NCI-H345 treated with DMSO at 0.1 percent for 48 hours (cell line): Measurements from ENCODE around the gene KRTAP5-6.
"Not testable (repeated sequence)": the region's sequence is repeated elsewhere in the genome, so short reads cannot be mapped to it uniquely, and the experiment has no call there.

Source experiments
- DNase-seq: peaks from one replicate; lab custom pipeline; 2025; ENCODE audit not compliant: unreplicated experiment; lab: John Stamatoyannopoulos, UW

Gene KRTAP5-6

DNA sequence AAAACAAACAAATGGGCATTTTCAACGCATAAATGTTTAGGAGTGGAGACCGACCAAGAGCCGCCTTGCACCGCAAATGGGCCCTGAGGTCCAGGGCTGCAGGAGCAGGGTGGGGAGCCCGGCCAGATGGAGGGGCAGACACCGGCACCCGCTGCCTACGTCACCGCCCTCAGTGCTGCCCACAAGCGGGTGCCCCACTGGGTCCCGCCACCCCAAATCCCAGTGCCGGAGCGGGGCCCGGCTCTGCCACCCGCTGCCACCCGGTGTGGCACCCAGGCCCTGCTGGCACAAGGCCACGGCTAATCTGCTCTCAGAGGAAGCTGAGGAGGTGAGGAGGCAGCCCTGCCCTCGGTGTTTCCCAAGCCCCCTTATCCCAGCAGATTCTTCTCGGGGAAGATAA, 13.8 kb upstream of the KRTAP5-6 start:
- not testable (repeated sequence) for DNase-seq

DNA sequence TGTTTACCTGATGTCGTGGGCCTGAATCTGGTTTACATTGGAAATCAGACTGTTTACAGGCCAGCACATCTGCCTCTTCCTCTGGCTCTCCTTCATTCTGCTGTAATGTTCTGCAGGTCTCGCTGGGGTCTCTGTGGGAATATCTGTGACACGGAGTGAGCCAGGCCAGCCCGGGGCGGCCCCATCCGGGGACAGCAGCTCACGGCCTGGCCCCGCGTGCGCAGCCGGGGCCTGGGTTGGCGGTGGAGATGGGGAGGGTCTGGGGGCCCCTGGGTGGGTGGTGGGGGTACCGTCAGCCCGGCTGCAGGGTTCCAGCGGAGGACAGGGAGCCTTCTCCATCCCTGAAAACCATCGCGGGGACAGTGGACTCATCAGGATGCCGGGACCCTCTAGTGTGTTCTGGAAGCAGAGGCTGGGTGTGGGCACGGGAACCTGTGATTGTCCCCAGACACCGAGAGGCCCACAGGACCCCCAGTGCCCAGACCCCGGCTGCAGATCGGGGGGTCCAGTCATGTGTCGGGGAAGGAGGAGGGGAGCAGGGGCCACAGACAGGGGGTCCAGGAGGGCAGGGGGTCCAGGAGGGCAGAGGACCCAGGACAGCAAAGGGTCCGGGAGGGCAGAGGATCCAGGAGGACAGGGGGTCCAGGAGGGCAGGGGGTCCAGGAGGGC, 13.0 kb upstream of the KRTAP5-6 start:
- DNase-seq, result not testable (repeated sequence)

DNA sequence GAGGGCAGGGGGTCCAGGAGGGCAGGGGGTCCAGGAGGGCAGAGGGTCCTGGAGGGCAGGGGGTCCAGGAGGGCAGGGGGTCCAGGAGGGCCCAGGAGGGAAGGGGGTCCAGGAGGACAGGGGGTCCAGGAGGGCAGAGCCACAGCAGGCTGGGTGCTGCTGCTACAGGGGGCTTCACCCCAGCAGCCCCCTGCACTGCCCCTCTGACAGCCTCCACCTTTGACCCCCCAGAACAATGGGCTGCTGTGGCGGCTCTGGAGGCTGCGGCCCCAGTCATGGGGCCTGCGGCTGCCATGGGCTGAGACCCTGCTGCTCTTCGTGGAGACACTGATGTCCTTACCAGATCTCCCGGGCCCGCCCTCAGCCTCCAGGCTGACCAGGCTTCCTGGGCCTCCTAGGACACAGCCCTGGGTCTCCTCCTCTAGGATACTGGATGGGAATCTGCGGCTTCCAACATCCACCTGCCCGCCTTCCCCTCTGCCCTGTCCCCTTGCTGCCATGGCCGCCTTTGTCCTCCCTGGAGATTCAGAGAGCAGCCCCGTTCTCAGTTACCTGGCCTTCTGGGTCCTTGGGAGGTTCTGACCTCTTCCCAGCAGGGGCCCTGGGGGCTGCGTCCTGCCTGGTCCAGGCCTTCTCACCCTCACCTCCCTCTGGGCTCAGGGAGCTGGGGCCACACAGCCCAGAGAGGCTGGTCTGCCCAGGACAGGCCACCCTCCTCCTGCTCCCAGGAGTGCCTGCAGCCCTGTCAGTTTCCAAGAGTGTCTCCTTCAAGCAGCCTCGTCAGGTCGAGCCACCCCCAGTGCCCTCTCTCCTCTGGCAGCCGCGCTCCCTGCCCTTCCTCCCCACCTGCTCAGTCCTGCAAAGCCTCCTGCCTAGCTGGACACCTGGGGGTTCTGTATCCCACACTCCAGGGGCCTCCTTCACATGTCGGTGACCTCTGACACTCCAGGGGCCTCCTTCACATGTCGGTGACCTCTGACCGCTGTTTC, 11.8 kb upstream of the KRTAP5-6 start:
- DNase-seq, result not testable (repeated sequence)

DNA sequence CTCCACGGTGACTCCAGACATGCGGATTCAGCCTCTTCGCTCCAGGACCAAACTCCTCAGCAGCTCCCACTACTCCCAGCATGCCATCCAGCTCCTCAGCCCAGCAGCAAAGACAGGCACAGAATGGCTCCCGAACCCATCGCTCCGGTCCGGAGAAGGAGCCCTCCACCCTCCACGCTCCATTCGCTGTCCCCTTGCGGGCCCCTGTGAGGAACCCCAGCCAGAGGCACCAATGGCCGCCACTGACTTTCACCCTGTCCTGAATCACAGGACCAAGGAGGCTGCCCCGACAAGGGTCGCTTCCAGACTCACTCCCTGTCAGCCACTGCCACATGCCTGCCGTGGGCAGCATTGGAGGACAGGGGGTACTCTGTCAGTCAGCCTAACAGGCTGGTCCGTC, 10.8 kb upstream of the KRTAP5-6 start:
- not testable (repeated sequence) for DNase-seq

DNA sequence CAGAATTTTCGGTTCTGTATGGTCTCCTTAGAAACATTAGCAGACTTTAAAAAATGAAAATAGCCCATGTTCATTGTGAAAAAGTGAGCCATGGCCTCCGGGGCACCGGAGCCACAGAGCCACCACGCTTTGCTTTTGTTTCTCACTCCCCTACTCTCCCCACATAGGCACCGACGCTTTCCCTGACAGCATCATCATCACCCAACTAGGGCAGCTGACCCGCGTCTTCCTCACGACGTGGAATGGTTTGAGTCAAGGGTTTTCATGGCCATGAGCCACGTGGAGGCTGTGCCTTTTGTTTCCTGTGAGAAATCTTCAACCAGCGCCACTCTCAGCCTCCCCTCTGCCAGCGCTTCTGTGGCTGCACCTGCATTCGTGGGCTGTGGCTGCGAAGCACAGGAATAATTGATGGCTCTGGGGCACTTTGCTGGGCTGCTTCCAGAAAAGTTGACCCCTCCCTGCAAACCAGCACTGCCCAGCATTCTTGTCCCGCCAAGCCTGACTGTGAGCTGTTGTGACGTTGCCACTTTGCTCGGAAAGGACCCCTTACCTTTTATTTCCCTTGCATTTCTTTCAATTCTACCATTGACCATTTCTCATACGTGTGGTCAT, 8.6 kb upstream of the KRTAP5-6 start:
- not testable (repeated sequence) for DNase-seq

DNA sequence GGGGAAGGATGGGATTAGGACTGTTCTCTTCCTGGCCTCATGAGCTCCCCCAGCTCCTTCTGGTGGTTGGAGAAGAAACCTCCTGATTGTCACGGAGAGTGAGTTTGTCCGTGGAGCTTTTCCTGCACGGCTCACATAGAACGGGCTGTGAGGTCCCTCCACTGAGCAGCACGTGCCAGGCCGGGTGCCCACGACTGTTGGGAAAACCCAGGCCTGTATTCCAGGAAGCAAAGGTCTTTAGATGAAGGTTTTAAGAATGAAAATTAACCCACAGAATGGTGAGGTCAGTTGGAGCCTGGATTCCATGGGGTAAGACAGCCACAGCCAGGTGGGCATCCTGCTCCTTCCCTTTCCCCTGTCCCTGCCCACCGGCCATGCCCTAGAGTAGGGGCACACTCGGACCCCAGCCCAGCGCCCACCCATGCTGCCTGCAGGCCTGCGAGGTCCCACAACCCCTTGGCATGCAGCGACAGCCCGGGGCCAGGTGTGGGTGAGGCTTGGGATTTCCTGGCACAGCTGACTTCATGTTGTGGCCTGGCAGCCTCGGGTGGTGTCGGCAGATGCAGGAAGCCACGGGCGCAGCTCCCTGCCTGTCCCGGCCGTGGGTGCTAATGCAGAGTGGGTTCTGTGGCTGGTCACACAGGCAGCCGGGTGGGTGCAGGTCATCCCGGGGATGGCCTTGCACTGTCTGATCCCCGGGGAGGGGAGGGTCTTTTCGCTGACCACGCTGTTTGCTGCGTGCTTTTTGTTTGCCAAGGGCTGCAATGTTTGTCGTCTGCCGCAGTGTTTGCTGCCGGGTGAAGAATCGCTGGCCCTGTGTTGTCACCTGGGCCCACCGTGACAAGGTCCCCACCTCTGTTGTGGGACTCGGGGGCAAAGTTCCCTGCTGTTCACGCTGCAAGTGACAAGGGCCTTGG, 7.5 kb upstream of the KRTAP5-6 start:
- DNase-seq, result not testable (repeated sequence)

DNA sequence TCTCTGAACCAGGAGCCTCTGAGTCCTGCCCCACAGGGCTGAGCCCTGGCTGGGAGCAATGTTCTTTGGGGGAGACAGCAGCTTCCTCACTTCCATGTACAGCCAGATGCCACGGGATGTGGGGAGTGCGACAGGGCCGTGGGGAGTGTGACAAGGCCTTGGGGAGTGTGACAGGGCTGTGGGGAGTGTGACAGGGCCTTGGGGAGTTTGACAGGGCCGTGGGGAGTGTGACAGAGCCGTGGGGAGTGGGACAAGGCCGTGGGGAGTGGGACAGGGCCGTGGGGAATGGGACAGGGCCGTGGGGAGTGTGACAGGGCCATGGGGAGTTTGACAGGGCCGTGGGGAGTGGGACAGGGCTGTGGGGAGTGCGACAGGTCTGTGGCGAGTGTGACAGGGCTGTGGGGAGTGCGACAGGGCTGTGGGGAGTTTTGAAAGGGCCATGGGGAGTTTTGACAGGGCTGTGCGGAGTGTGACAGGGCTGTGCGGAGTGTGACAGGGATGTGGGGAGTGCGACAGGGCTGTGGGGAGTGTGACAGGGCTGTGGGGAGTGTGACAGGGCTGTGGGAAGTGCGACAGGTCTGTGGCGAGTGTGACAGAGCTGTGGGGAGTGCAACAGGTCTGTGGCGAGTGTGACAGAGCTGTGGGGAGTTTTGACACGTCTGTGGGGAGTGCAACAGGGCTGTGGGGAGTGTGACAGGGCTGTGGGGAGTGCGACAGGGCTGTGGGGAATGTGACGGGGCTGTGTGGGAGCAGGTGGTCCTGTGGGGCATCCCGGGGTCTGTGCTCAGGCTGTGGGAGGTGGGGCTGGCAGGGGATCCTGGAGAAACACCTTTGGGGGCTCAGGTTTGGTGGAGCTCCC, 6.6 kb upstream of the KRTAP5-6 start:
- DNase-seq, result no peak

DNA sequence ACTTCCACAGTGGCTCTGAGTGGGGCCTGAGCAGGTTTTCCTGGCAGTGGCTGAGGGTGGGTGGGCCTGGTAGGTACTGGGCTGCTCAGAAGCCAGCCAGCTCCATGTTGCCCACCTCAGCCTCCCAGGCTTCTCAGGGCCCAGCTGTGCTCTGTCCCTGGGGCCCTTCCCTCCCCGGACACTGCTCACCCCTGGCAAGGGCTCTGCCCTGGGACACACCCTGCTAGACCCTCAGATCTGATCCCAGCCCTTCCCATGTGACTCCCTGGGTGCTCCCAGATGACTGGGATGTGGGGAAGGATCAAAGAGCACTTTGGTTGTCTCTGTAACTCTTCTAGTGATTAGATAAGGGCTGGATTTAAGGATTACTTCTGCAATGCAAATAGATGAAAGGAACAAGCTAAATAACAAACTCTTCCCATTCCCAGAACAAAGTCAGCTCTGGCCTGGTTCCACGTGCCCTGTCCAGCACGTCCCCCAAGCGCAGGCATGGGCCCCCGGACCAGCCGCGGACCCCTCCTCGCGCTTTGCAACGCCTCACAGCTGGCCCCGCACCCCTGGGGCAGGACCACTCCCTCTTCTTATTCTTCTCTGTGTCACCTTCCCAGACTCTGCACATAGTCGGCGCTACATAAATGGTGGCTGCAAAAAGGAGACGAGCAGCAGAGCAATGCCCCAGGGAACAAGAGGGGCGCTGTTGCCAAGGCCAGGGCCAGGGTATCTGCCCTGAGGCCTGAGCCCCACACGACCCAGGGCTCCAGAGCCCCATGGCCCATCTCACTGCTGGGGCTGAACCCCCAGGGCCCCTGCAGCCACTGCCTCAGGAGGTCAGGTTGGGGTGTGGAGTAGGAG, 5.7 kb upstream of the KRTAP5-6 start:
- DNase-seq, result no peak

DNA sequence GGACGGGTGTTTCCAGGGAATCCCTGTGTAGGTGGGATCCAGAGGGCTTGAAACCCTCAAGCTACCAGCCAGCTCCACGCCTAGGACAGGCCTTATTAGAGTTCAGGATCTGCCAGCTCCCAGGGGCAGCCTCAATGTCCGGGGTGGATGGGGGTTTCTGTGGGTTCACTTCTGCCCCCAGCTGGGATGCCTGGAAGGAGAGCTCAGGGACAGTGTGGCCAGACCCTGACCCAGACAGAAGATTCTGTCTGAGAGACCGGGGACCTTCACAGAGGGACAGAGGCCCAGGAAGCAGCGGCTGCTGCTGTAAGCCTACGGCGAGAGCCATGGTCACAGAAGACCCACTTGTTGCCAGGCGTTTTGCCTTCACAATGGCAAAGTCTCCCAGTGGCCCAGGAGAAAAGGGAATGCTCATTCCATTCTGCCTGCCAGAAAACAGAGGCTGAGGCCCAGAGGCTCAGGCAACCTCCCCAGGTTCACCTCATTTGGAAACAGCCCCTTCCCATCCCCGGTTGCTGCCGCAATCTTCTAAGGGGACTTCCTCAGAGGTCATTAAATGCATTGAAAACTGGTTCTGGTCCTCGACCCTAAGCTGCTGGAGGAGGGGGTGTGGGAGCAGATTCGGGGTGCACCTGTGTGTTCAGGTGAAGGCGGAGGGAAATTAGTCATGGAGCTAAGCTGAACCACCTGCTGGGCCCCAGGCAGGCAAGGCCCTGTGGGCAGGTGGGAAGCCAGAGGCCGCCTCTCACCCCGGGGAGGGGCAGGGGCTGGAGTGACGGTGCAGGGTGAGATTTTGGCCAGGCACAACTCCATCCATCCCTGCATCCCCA, 4.9 kb upstream of the KRTAP5-6 start:
- no peak for DNase-seq

DNA sequence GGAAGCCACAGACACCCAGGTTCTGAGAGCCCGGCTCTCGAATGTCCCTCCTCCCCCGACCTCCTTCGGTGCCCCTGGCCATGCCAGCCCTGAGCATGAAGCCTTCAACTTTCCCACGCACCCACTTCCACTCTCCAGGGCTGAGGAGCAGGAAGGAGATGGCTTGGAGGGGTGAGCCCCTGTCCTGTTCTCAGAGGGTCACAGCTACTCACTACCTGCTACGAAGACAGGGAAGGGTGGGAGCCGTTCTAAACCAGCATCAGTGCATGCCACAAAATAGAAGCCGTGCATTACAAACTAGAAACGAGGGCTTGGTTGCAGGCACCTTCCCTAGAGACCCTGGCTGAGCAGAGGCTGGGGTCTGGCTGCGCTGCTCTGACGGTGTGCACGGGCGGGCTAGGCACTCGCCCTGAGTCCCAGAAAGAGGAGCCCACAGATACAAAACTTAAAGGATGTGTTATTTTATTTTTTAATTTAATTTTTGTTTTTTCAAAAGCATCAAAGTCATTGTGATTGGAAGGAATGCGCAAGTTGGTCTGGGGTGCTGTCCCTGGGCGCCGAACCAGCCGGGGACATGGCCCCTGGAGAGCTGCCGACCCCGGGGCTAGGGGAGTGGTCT, 4.2 kb upstream of the KRTAP5-6 start:
- no peak for DNase-seq

DNA sequence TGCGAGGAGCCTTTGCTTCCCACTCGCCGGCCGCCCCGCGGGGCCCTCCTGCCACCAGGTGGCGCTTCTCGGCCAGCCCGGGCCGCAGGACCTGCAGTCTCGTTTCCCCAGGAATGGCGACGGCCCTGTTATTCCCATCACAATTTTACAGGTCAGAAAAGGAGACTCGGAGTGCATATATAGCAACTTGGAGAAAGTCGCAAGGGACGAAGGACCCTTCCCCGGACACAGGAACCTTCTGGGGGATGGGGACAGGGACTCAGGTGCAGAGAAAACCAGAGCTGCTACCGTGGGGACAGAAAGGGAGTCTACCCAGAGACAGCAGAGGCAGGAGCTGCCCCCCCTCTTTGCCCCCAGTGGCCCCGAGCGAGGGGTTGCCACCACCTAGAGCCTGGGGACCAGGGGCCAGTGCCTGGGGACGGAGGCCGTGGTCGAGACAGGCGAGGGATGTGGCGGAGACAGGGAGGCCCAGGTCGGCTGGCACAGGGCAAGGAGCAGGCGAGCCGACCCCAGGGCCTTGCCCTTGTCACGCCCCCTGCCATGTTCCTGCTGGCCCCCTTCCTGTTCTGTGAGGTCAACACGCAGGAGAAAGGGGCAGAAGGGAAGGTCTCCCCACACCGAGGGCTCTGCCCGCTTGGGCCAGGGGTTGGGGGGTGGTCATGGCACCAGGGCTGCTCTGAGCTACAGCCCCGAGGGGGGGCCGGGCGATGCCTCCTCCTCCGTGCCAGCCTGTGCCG, 3.5 kb upstream of the KRTAP5-6 start:
- peak; percentile 72 for DNase-seq

DNA sequence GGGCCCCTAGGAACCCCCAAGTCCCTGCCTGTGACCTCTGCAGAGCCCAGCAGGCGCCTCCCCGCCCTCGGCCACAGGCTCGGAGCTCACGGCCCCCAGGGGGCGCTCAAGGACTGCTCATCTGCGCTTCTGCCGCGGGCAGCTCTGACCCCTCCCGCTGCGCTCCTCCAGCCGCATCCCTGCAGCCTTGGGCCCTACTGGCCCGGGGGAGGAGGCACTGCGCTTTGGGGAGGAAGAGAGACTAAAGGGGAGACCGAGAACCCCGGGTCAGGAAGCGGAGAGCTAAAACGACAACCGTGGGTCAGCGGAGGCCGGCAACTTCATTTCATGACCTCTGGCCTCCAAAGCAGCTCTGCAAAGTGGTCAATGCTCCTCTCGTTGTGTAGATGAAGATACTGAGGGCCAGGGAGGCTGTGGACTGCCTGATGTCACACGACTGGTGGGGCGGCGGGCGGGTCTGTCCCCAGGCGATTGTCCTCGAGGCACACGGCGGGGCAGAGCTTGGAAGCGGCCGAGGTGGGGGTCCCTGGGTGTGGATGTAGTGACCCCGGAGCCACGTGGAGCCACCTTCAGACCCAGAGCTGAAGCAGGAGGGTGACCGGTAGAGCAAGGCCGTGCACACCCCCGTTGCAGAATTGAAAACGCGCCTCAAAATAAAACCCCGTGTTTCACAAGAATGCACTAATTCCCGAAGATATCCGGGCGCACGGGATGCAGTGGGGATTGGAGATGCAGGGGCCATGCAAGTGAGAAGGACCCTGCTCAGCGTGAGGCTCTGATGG, 2.7 kb upstream of the KRTAP5-6 start:
- DNase-seq, result peak; percentile 75

DNA sequence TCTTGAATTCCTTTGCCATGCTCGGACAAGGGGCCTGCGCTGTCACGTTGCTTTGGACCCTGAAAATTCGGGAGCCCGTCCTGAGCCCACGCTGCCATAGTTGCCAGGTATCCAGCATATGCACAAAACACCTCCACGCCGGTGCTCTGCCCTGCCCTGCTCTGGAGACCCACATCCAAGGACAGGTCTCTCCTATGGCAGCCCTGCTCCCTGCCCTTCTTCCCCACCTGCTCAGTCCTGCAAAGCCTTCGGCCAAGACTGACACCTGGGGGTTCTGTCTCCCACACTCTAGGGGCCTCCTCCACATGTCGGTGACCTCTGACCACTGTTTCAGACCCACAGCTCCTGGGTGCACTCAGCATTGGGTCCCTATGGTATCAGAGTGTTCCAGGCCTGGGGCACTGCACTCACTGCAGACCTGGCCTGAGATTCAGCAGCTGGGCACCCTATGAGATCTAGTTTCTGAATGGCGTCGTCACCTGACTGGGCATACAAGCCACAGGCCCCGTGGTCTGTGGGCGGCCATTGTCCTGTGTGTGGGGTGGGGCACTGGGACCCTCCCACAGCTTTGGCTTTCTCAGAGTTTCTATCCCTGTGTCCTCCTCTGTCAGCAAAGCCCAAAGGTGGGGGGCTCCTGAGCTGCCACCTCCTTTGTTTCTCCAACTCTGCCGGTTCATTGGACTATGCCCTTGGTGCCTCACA, 2.0 kb upstream of the KRTAP5-6 start:
- DNase-seq, result no peak

DNA sequence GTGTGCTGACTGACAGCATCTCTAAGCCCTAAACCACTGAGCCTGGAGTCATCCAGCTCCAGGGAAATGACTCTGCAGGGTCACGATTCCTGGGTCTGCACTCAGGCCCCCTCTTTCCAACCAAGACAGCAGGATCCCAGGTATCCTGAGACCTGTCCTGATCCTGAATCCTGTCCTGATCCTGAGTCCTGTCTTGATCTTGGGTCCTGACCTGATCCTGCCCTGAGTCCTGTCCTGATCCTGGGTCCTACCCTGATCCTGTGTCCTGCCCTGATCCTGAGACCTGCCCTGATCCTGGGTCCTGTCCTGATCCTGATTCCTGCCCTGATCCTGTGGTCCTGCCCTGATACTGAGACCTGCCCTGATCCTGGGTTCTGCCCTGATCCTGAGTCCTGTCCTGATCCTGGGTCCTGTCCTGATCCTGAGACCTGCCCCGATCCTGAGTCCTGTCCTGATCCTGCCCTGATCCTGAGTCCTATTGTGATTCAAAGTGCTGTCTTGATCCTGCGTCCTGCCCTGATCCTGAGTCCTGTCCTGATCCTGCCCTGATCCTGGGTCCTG, 1.4 kb upstream of the KRTAP5-6 start:
- DNase-seq, result no peak

DNA sequence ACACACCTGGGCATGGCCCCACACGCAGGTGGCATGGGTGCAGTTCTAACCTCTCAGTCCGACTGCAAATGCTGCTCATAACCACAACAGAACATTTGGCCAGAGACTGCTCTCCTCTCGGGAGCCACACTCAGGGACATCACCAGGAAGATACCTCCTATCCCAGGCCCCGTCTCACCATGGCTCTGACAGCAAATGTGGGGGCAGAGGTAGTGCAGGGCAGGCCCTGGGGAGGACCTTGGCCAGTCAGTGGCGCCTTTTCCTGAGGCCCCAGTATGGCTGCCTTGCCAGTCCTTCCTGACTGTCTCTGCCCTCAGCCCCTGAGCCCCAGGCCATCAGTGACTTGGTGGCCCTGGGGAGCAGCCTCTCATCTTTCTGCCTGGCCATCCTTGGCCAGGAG, 2.8 kb downstream of the KRTAP5-6 start:
- DNase-seq, result no peak
